PC-9 (cell line): ENCODE data around the gene ASTN2. TPM values are rescaled to one million over a fixed set of nuclear protein-coding genes. Genes with fewer than 3 reads are reported as not detected.

ENCODE experiments used
- BruUV-seq: library from RNA; stranded (reverse); fragments of 400-500 nt; replicated peaks from 2 replicates; lab custom pipeline; 2021; lab: Mats Ljungman, UMichigan
- CTCF ChIA-PET: fragments of 300-600 bp; sonication (Branson Sonifier 250); formaldehyde crosslinking; loops from one replicate; lab custom pipeline; 2022; ENCODE audit warnings: antibody characterized with exemption; lab: Charles Lee
- POLR2A ChIA-PET: fragments of 300-600 bp; sonication (Branson Sonifier 250); formaldehyde crosslinking; loops from one replicate; lab custom pipeline; 2022; ENCODE audit warnings: antibody characterized with exemption; ENCODE audit not compliant: unreplicated experiment; lab: Charles Lee
- DNase-seq, 2 experiments: peaks; one replicate each; pipeline versions ENCODE4 v3.0.0 to v3.0.0-alpha.2; 2015 to 2022; ENCODE audit warnings: mixed read lengths in 1 of 2
- H2AFZ ChIP-seq: fragments of 200-600 bp; sonication (generic); 2 replicates; pipeline ENCODE4 v1.8.1; 2017; ENCODE audit warnings: antibody characterized with exemption
- H3F3A ChIP-seq: fragments of 200-600 bp; sonication (generic); 2 replicates; pipeline ENCODE4 v1.8.1; 2017; ENCODE audit warnings: antibody characterized with exemption, mild to moderate bottlenecking, low read depth; ENCODE audit not compliant: insufficient read depth
- H3K27ac ChIP-seq: fragments of 200-600 bp; sonication (generic); 2 replicates; pipeline ENCODE4 v1.6.1; 2016; ENCODE audit warnings: mixed run types
- H3K27me3 ChIP-seq: fragments of 200-600 bp; sonication (generic); 2 replicates; pipeline ENCODE4 v1.6.1; 2016; ENCODE audit warnings: low read depth, mixed run types; ENCODE audit not compliant: insufficient read depth
- H3K36me3 ChIP-seq: fragments of 200-600 bp; sonication (generic); 2 replicates; pipeline ENCODE4 v1.6.1; 2016; ENCODE audit warnings: low read depth, mixed run types
- H3K4me1 ChIP-seq: fragments of 200-600 bp; sonication (generic); replicated peaks from 2 replicates; pipeline ENCODE4 v1.6.1; 2016; ENCODE audit warnings: mixed run types; ENCODE audit not compliant: insufficient read depth
- H3K4me2 ChIP-seq: fragments of 200-600 bp; sonication (generic); 2 replicates; pipeline ENCODE4 v1.6.1; 2017; ENCODE audit warnings: mixed run types
- H3K4me3 ChIP-seq: fragments of 200-600 bp; sonication (generic); 2 replicates; pipeline ENCODE4 v1.6.1; 2016; ENCODE audit warnings: mixed run types
- H3K79me2 ChIP-seq: fragments of 200-600 bp; sonication (generic); 2 replicates; pipeline ENCODE4 v1.6.1; 2017; ENCODE audit warnings: low read depth, mixed run types
- H3K9me2 ChIP-seq: fragments of 200-600 bp; sonication (generic); 2 replicates; pipeline ENCODE4 v1.8.1; 2017; ENCODE audit warnings: mild to moderate bottlenecking; ENCODE audit not compliant: insufficient read depth
- H3K9me3 ChIP-seq: fragments of 200-600 bp; sonication (generic); 2 replicates; pipeline ENCODE4 v1.8.1; 2016; ENCODE audit warnings: low read depth; ENCODE audit not compliant: insufficient read depth
- H4K20me1 ChIP-seq: fragments of 200-600 bp; sonication (generic); 2 replicates; pipeline ENCODE4 v1.8.1; 2017; ENCODE audit not compliant: insufficient read depth
- CTCF ChIP-seq: fragments of 200-600 bp; sonication (generic); conservative IDR thresholded peaks from 2 replicates; pipeline ENCODE4 v1.6.1; 2017; ENCODE audit warnings: mixed run types, antibody characterized with exemption, mild to moderate bottlenecking, moderate library complexity
- EZH2 ChIP-seq: fragments of 200-600 bp; sonication (generic); IDR thresholded peaks from 2 replicates; pipeline ENCODE4 v1.8.0; 2017; ENCODE audit warnings: antibody characterized with exemption, low read depth
- intact Hi-C: fragments of 100-400 bp; cut with micrococcal nuclease; formaldehyde crosslinking; loops from one replicate; pipeline ENCODE4 v1.10.0; 2022; ENCODE audit not compliant: unreplicated experiment
- total RNA-seq: library from RNA; stranded (reverse); gene quantifications from 2 replicates; pipeline ENCODE4 v1.2.3, GENCODE V29; 2021

The ASTN2 gene
- total RNA-seq, 1 experiment from 2014 or later: 6.2 TPM

- Histone ChIP-seq H3K4me2 (no peak overlapping the region), H3K4me1 (no peaks in the 10 kb centered on the region), H2AFZ (no peak overlapping the region), H3K36me3 (no peaks in the 10 kb centered on the region), H4K20me1 (no peaks in the 10 kb centered on the region), H3F3A (no peaks in the 10 kb centered on the region), H3K9me2 (no peaks in the 10 kb centered on the region), H3K9me3 (no peaks in the 10 kb centered on the region), H3K27ac (no peak overlapping the region), H3K27me3 (0 out of 2 replicates have a peak, but pooled peaks cover 13% of the 10 kb centered on the region), H3K79me2 (no peaks in the 10 kb centered on the region), H3K4me3 (no peak overlapping the region)
- intact Hi-C loops: no loop called here
- TF ChIP-seq CTCF: no peak
- TF ChIP-seq EZH2: no peak
- no TSS peak for BruUV-seq
- DNase-seq: no peak
- ChIA-PET CTCF (no interaction called here), POLR2A (no interaction called here)
Observed at GRCh38 chr9:117182046-117182445, 232.8 kb downstream of the ASTN2 start.

GRCh38 chr9:117180896-117181445 lies 233.9 kb downstream of the ASTN2 start:
- ChIA-PET CTCF (no interaction called here), POLR2A (no interaction called here)
- no peak overlapping the region for H3K27ac ChIP-seq
- no peak for DNase-seq
- H3K4me3 ChIP-seq: no peak overlapping the region
- H3K4me2 ChIP-seq: no peak overlapping the region
- H3K36me3 ChIP-seq: no peaks in the 10 kb centered on the region
- H3K9me3 ChIP-seq: no peaks in the 10 kb centered on the region
- H3K4me1 ChIP-seq: no peaks in the 10 kb centered on the region
- intact Hi-C loops: no loop called here
- H3F3A ChIP-seq: no peaks in the 10 kb centered on the region
- H3K9me2 ChIP-seq: no peaks in the 10 kb centered on the region
- TF ChIP-seq EZH2 (no peak), CTCF (no peak)
- H4K20me1 ChIP-seq: no peaks in the 10 kb centered on the region
- H2AFZ ChIP-seq: no peak overlapping the region
- H3K27me3 ChIP-seq: 0 out of 2 replicates have a peak, but pooled peaks cover 13% of the 10 kb centered on the region
- BruUV-seq: no TSS peak
- no peaks in the 10 kb centered on the region for H3K79me2 ChIP-seq

GRCh38 chr9:117178596-117179375 lies 236.1 kb downstream of the ASTN2 start:
- Histone ChIP-seq H3K27ac (no peak overlapping the region), H2AFZ (no peak overlapping the region), H3K4me3 (no peak overlapping the region), H3K4me1 (no peaks in the 10 kb centered on the region), H3K36me3 (no peaks in the 10 kb centered on the region), H3K9me3 (no peaks in the 10 kb centered on the region), H3K79me2 (no peaks in the 10 kb centered on the region), H3K4me2 (no peak overlapping the region), H3K9me2 (no peaks in the 10 kb centered on the region), H4K20me1 (no peaks in the 10 kb centered on the region), H3K27me3 (0 out of 2 replicates have a peak, but pooled peaks cover 6% of the 10 kb centered on the region), H3F3A (no peaks in the 10 kb centered on the region)
- no peak for TF ChIP-seq EZH2
- TF ChIP-seq CTCF: no peak
- no peak for DNase-seq
- ChIA-PET POLR2A (no interaction called here), CTCF (no interaction called here)
- intact Hi-C loops: no loop called here
- BruUV-seq: no TSS peak
